ENCODE data around the gene USP22.

The USP22 gene

GRCh38 chr17:21039839-21040575 lies 2.8 kb downstream of the USP22 start:
- H3K4me2 ChIP-seq (ENCODE audit: low read length), result peak overlapping the region; percentile 71
- no peak overlapping the region for H2BK120ac ChIP-seq (ENCODE audit: insufficient read depth, low read length, poor library complexity)
- H3K9ac ChIP-seq (ENCODE audit: low read length), result no peak overlapping the region
- no peak overlapping the region for H4K91ac ChIP-seq (ENCODE audit: low read depth, low read length)
- no CpG with 5 or more reads among the region's 6 CpGs for WGBS (ENCODE audit: extremely low coverage, insufficient coverage, insufficient read length)
- H3K27me3 ChIP-seq (ENCODE audit: insufficient read depth, low read length), result no peaks in the 10 kb centered on the region
- H3K4me1 ChIP-seq (ENCODE audit: control insufficient read depth in 1 of 2, insufficient read depth in 2 of 2, low read length in 2 of 2), result peaks cover 5 to 13% of the 10 kb centered on the region in 2 experiments
- peaks cover 41% of the 10 kb centered on the region for H3K79me2 ChIP-seq (ENCODE audit: control insufficient read depth, insufficient read depth, low read length, poor library complexity)
- no peak overlapping the region for H3K14ac ChIP-seq (ENCODE audit: low read length)
- H3K79me1 ChIP-seq (ENCODE audit: low read length), result peaks cover 12% of the 10 kb centered on the region
- H3K36me3 ChIP-seq (ENCODE audit: control insufficient read depth in 1 of 2, insufficient read depth in 2 of 2, low read length in 2 of 2), result peaks cover 7 to 14% of the 10 kb centered on the region in 2 experiments
- H2BK12ac ChIP-seq (ENCODE audit: low read length), result no peak overlapping the region
- no peak overlapping the region for H3K23ac ChIP-seq (ENCODE audit: low read length)
- H3K18ac ChIP-seq (ENCODE audit: low read length), result no peak overlapping the region
- no peak overlapping the region for H3K4me3 ChIP-seq (ENCODE audit: low read depth, low read length)
- no peak overlapping the region for H3K27ac ChIP-seq (ENCODE audit: low read depth, low read length)
- peak overlapping the region; percentile 99 for H3K4ac ChIP-seq (ENCODE audit: low read depth, low read length)
- H2AK5ac ChIP-seq (ENCODE audit: low read length), result no peak overlapping the region
- peak in 1 of 2 donors; percentile 47 for DNase-seq
- H2BK5ac ChIP-seq (ENCODE audit: low read depth, low read length, poor library complexity), result no peak overlapping the region
- no peak overlapping the region for H4K8ac ChIP-seq (ENCODE audit: low read depth, low read length)
- H3K9me3 ChIP-seq (ENCODE audit: insufficient read depth, low read depth, low read length), result peaks cover 2% of the 10 kb centered on the region
- H2AFZ ChIP-seq (ENCODE audit: insufficient read depth, low read length, poor library complexity), result no peak overlapping the region
- no peak overlapping the region for H4K12ac ChIP-seq (ENCODE audit: low read depth, low read length)

GRCh38 chr17:21037117-21037803 lies 5.6 kb downstream of the USP22 start:
- no peak for DNase-seq
- H3K9ac ChIP-seq (ENCODE audit: low read length), result no peak overlapping the region
- H3K4me1 ChIP-seq (ENCODE audit: control insufficient read depth in 1 of 2, insufficient read depth in 2 of 2, low read length in 2 of 2), result peaks cover 3 to 10% of the 10 kb centered on the region in 2 experiments
- no peak overlapping the region for H2BK5ac ChIP-seq (ENCODE audit: low read depth, low read length, poor library complexity)
- H2BK120ac ChIP-seq (ENCODE audit: insufficient read depth, low read length, poor library complexity), result no peak overlapping the region
- no peak overlapping the region for H4K91ac ChIP-seq (ENCODE audit: low read depth, low read length)
- no peak overlapping the region for H3K27ac ChIP-seq (ENCODE audit: low read depth, low read length)
- no peak overlapping the region for H3K4me3 ChIP-seq (ENCODE audit: low read depth, low read length)
- peaks cover 4% of the 10 kb centered on the region for H3K79me1 ChIP-seq (ENCODE audit: low read length)
- H3K23ac ChIP-seq (ENCODE audit: low read length), result no peak overlapping the region
- peaks cover 55% of the 10 kb centered on the region for H3K79me2 ChIP-seq (ENCODE audit: control insufficient read depth, insufficient read depth, low read length, poor library complexity)
- H4K12ac ChIP-seq (ENCODE audit: low read depth, low read length), result no peak overlapping the region
- no peak overlapping the region for H2AK5ac ChIP-seq (ENCODE audit: low read length)
- no peak overlapping the region for H3K14ac ChIP-seq (ENCODE audit: low read length)
- H2AFZ ChIP-seq (ENCODE audit: insufficient read depth, low read length, poor library complexity), result no peak overlapping the region
- no peak overlapping the region for H3K18ac ChIP-seq (ENCODE audit: low read length)
- peak overlapping the region; percentile 98 for H3K4ac ChIP-seq (ENCODE audit: low read depth, low read length)
- H3K27me3 ChIP-seq (ENCODE audit: insufficient read depth, low read length), result no peaks in the 10 kb centered on the region
- peaks cover 11 to 19% of the 10 kb centered on the region in 2 experiments for H3K36me3 ChIP-seq (ENCODE audit: control insufficient read depth in 1 of 2, insufficient read depth in 2 of 2, low read length in 2 of 2)
- no peaks in the 10 kb centered on the region for H3K9me3 ChIP-seq (ENCODE audit: insufficient read depth, low read depth, low read length)
- H4K8ac ChIP-seq (ENCODE audit: low read depth, low read length), result no peak overlapping the region
- no CpG with 5 or more reads among the region's 8 CpGs for WGBS (ENCODE audit: extremely low coverage, insufficient coverage, insufficient read length)
- no peak overlapping the region for H2BK12ac ChIP-seq (ENCODE audit: low read length)
- H3K4me2 ChIP-seq (ENCODE audit: low read length), result peak overlapping the region; percentile 7

- Histone ChIP-seq H3K4ac (ENCODE audit: low read depth, low read length) (peak overlapping the region; percentile 98), H2AK5ac (ENCODE audit: low read length) (no peak overlapping the region), H4K12ac (ENCODE audit: low read depth, low read length) (no peak overlapping the region), H3K23ac (ENCODE audit: low read length) (no peak overlapping the region), H3K4me1 (ENCODE audit: control insufficient read depth in 1 of 2, insufficient read depth in 2 of 2, low read length in 2 of 2) (peaks cover 3 to 10% of the 10 kb centered on the region in 2 experiments), H3K36me3 (ENCODE audit: control insufficient read depth in 1 of 2, insufficient read depth in 2 of 2, low read length in 2 of 2) (peaks cover 11 to 22% of the 10 kb centered on the region in 2 experiments), H2BK5ac (ENCODE audit: low read depth, low read length, poor library complexity) (no peak overlapping the region), H3K4me2 (ENCODE audit: low read length) (no peak overlapping the region), H3K9me3 (ENCODE audit: insufficient read depth, low read depth, low read length) (no peaks in the 10 kb centered on the region), H4K8ac (ENCODE audit: low read depth, low read length) (no peak overlapping the region), H2BK120ac (ENCODE audit: insufficient read depth, low read length, poor library complexity) (no peak overlapping the region), H3K27ac (ENCODE audit: low read depth, low read length) (no peak overlapping the region), H3K9ac (ENCODE audit: low read length) (no peak overlapping the region), H3K18ac (ENCODE audit: low read length) (no peak overlapping the region), H2BK12ac (ENCODE audit: low read length) (no peak overlapping the region), H3K27me3 (ENCODE audit: insufficient read depth, low read length) (no peaks in the 10 kb centered on the region), H4K91ac (ENCODE audit: low read depth, low read length) (no peak overlapping the region), H3K79me1 (ENCODE audit: low read length) (no peaks in the 10 kb centered on the region), H3K4me3 (ENCODE audit: low read depth, low read length) (no peak overlapping the region), H3K79me2 (ENCODE audit: control insufficient read depth, insufficient read depth, low read length, poor library complexity) (peaks cover 55% of the 10 kb centered on the region), H2AFZ (ENCODE audit: insufficient read depth, low read length, poor library complexity) (no peak overlapping the region), H3K14ac (ENCODE audit: low read length) (no peak overlapping the region)
- no CpG with 5 or more reads among the region's 4 CpGs for WGBS (ENCODE audit: extremely low coverage, insufficient coverage, insufficient read length)
- no peak for DNase-seq
Observed at GRCh38 chr17:21036361-21036881, 6.4 kb downstream of the USP22 start.

GRCh38 chr17:21035406-21035805 lies 7.4 kb downstream of the USP22 start:
- H3K9me3 ChIP-seq (ENCODE audit: insufficient read depth, low read depth, low read length), result no peaks in the 10 kb centered on the region
- no peak overlapping the region for H2AK5ac ChIP-seq (ENCODE audit: low read length)
- no peak overlapping the region for H3K9ac ChIP-seq (ENCODE audit: low read length)
- no peak overlapping the region for H3K4me2 ChIP-seq (ENCODE audit: low read length)
- H3K79me1 ChIP-seq (ENCODE audit: low read length), result no peaks in the 10 kb centered on the region
- H3K23ac ChIP-seq (ENCODE audit: low read length), result no peak overlapping the region
- no peak overlapping the region for H2AFZ ChIP-seq (ENCODE audit: insufficient read depth, low read length, poor library complexity)
- H4K12ac ChIP-seq (ENCODE audit: low read depth, low read length), result no peak overlapping the region
- peaks cover 3 to 10% of the 10 kb centered on the region in 2 experiments for H3K4me1 ChIP-seq (ENCODE audit: control insufficient read depth in 1 of 2, insufficient read depth in 2 of 2, low read length in 2 of 2)
- peaks cover 49% of the 10 kb centered on the region for H3K79me2 ChIP-seq (ENCODE audit: control insufficient read depth, insufficient read depth, low read length, poor library complexity)
- no peaks in the 10 kb centered on the region for H3K27me3 ChIP-seq (ENCODE audit: insufficient read depth, low read length)
- no peak overlapping the region for H2BK5ac ChIP-seq (ENCODE audit: low read depth, low read length, poor library complexity)
- H3K18ac ChIP-seq (ENCODE audit: low read length), result no peak overlapping the region
- WGBS (ENCODE audit: extremely low coverage, insufficient coverage, insufficient read length), result no CpG with 5 or more reads among the region's 7 CpGs
- peak overlapping the region; percentile 96 for H3K4ac ChIP-seq (ENCODE audit: low read depth, low read length)
- no peak overlapping the region for H2BK12ac ChIP-seq (ENCODE audit: low read length)
- no peak for DNase-seq
- H4K8ac ChIP-seq (ENCODE audit: low read depth, low read length), result no peak overlapping the region
- H3K4me3 ChIP-seq (ENCODE audit: low read depth, low read length), result no peak overlapping the region
- no peak overlapping the region for H3K14ac ChIP-seq (ENCODE audit: low read length)
- no peak overlapping the region for H4K91ac ChIP-seq (ENCODE audit: low read depth, low read length)
- H3K36me3 ChIP-seq (ENCODE audit: control insufficient read depth in 1 of 2, insufficient read depth in 2 of 2, low read length in 2 of 2), result peaks cover 11 to 22% of the 10 kb centered on the region in 2 experiments
- H3K27ac ChIP-seq (ENCODE audit: low read depth, low read length), result no peak overlapping the region
- no peak overlapping the region for H2BK120ac ChIP-seq (ENCODE audit: insufficient read depth, low read length, poor library complexity)
